Measurements from ENCODE around the gene POFUT1.

The POFUT1 gene

DNA sequence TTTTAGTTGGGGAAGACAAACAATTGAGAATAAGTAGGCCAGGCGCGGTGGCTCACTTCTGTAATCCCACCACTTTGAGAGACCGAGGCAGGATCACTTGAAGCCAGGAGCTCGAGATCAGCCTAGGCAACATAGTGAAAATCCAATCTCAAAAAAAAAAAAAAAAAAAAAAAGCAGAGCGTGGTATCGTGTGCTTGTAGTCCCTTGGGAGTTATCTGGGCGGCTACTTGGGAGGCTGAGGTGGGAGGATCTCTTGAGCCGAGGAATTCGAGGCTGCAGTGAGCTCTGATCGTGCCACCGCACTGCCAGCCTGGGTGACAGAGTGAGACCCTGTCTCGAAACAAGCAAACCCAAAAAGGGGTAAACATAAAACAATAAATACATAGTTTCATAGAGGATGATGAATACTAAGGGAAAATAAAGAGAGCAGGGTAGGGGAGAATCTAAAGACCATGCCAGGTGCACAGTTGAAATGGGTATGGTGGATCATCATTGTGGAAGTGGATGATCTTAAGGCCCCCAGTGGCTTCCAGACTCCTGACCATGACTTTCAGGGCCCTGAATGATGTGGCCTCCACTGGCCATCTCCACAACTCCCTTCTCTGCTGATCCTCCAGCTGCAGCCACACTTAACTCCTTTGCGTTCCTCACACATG, 947 bp downstream of the POFUT1 start:
- H3K9me3 Mint-ChIP-seq, result no peaks in the 10 kb centered on the region
- no peak for DNase-seq
- H3K4me3 Mint-ChIP-seq, result peak overlapping the region; percentile 94
- H3K36me3 Mint-ChIP-seq (ENCODE audit: low read depth), result peaks cover 90% of the 10 kb centered on the region
- no peaks in the 10 kb centered on the region for H3K27me3 Mint-ChIP-seq
- H3K4me1 Mint-ChIP-seq (ENCODE audit: low read depth), result peaks cover 64% of the 10 kb centered on the region
- H3K27ac Mint-ChIP-seq, result peak overlapping the region; percentile 93

GRCh38 chr20:32209850-32210605, 2.3 kb downstream of the POFUT1 start:
- peak overlapping the region; percentile 94 for H3K4me3 Mint-ChIP-seq
- H3K9me3 Mint-ChIP-seq, result no peaks in the 10 kb centered on the region
- no peaks in the 10 kb centered on the region for H3K27me3 Mint-ChIP-seq
- H3K4me1 Mint-ChIP-seq (ENCODE audit: low read depth), result peaks cover 60% of the 10 kb centered on the region
- peak overlapping the region; percentile 93 for H3K27ac Mint-ChIP-seq
- peaks cover 91% of the 10 kb centered on the region for H3K36me3 Mint-ChIP-seq (ENCODE audit: low read depth)
- DNase-seq, result no peak

GRCh38 chr20:32213870-32214269, 6.2 kb downstream of the POFUT1 start:
- no peak for DNase-seq
- Mint-ChIP-seq H3K4me1 (ENCODE audit: low read depth) (peaks cover 51% of the 10 kb centered on the region), H3K27ac (no peak overlapping the region), H3K4me3 (no peak overlapping the region), H3K9me3 (no peaks in the 10 kb centered on the region), H3K36me3 (ENCODE audit: low read depth) (peaks cover 96% of the 10 kb centered on the region), H3K27me3 (no peaks in the 10 kb centered on the region)

DNA sequence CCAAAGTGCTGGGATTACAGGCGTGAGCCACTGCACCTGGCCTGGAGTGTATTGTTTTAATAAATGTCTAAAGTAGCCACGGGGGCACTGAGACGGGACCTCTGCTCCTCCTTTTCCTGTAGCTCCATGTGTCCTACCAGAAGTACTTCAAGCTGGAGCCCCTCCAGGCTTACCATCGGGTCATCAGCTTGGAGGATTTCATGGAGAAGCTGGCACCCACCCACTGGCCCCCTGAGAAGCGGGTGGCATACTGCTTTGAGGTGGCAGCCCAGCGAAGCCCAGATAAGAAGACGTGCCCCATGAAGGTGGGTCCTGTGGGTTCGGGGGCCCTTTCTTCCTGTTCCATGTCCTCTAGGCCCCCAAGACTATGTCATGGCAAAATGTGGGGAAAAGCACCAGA, 7.5 kb downstream of the POFUT1 start:
- H3K27ac Mint-ChIP-seq, result peak overlapping the region; percentile 24
- no peak for DNase-seq
- no peaks in the 10 kb centered on the region for H3K27me3 Mint-ChIP-seq
- H3K36me3 Mint-ChIP-seq (ENCODE audit: low read depth), result peaks cover 95% of the 10 kb centered on the region
- peaks cover 41% of the 10 kb centered on the region for H3K4me1 Mint-ChIP-seq (ENCODE audit: low read depth)
- no peaks in the 10 kb centered on the region for H3K9me3 Mint-ChIP-seq
- H3K4me3 Mint-ChIP-seq, result no peak overlapping the region

DNA sequence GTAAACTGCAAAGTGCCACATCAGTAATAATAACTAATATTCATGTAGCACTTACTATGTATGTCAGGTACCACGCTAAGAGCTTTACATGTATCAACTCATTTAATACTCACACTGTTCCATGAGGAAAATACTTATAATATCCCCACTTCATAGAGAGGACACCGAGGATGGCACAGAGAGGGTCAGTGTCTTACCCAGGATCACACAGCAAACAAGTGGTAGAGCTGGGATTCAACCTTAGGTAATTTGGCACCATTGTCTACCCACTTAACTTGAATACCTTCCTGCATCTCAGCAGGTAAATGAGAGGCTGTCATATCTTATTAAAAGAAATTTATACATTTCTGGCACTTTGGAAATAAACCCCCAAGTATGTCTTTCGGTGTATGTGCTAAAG, 8.0 kb downstream of the POFUT1 start:
- peaks cover 93% of the 10 kb centered on the region for H3K36me3 Mint-ChIP-seq (ENCODE audit: low read depth)
- no peak overlapping the region for H3K4me3 Mint-ChIP-seq
- no peaks in the 10 kb centered on the region for H3K27me3 Mint-ChIP-seq
- DNase-seq, result no peak
- no peaks in the 10 kb centered on the region for H3K9me3 Mint-ChIP-seq
- H3K4me1 Mint-ChIP-seq (ENCODE audit: low read depth), result peaks cover 35% of the 10 kb centered on the region
- peak overlapping the region; percentile 5 for H3K27ac Mint-ChIP-seq

GRCh38 chr20:32216179-32217142, 8.8 kb downstream of the POFUT1 start:
- Mint-ChIP-seq H3K4me3 (no peak overlapping the region), H3K36me3 (ENCODE audit: low read depth) (peaks cover 93% of the 10 kb centered on the region), H3K27me3 (no peaks in the 10 kb centered on the region), H3K4me1 (ENCODE audit: low read depth) (peaks cover 30% of the 10 kb centered on the region), H3K27ac (peak overlapping the region; percentile 5), H3K9me3 (no peaks in the 10 kb centered on the region)
- DNase-seq, result no peak

GRCh38 chr20:32218156-32218900, 10.6 kb downstream of the POFUT1 start:
- Mint-ChIP-seq H3K27me3 (no peaks in the 10 kb centered on the region), H3K4me1 (ENCODE audit: low read depth) (peaks cover 17% of the 10 kb centered on the region), H3K9me3 (no peaks in the 10 kb centered on the region), H3K4me3 (no peak overlapping the region), H3K36me3 (ENCODE audit: low read depth) (peaks cover 96% of the 10 kb centered on the region), H3K27ac (peak overlapping the region; percentile 65)
- no peak for DNase-seq

DNA sequence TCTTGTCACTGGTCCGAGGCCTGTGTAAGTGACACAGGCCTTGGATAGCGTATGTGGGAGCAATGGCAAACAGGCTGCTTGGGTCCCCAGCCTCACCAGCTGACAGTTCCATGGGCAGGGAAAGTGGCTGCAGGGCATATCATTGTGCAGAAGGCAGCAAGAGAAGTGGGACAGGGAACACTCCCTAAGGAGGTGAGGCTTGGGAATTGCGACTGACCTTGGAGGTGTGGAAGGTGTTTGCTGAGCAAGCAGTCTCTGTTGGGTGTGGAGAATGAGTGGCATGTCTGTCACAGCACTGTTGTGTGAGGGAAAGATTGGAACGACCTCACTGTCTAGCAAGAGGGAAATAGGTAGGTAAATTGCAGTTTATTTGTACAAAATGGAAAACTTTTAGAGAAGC, 16.8 kb downstream of the POFUT1 start:
- no peak overlapping the region for H3K27ac Mint-ChIP-seq

GRCh38 chr20:32226391-32226790, 18.7 kb downstream of the POFUT1 start:
- no peak for DNase-seq
- no peaks in the 10 kb centered on the region for H3K27me3 Mint-ChIP-seq
- H3K9me3 Mint-ChIP-seq, result no peaks in the 10 kb centered on the region
- no peak overlapping the region for H3K4me3 Mint-ChIP-seq
- peaks cover 14% of the 10 kb centered on the region for H3K4me1 Mint-ChIP-seq (ENCODE audit: low read depth)
- peak overlapping the region; percentile 69 for H3K27ac Mint-ChIP-seq
- peaks cover 96% of the 10 kb centered on the region for H3K36me3 Mint-ChIP-seq (ENCODE audit: low read depth)

More for the DNA sequence above, 16.8 kb downstream of the POFUT1 start:
- Mint-ChIP-seq H3K9me3 (no peaks in the 10 kb centered on the region), H3K27me3 (no peaks in the 10 kb centered on the region), H3K4me1 (ENCODE audit: low read depth) (peaks cover 8% of the 10 kb centered on the region), H3K36me3 (ENCODE audit: low read depth) (peaks cover 94% of the 10 kb centered on the region), H3K4me3 (no peak overlapping the region)
- no peak for DNase-seq

DNA sequence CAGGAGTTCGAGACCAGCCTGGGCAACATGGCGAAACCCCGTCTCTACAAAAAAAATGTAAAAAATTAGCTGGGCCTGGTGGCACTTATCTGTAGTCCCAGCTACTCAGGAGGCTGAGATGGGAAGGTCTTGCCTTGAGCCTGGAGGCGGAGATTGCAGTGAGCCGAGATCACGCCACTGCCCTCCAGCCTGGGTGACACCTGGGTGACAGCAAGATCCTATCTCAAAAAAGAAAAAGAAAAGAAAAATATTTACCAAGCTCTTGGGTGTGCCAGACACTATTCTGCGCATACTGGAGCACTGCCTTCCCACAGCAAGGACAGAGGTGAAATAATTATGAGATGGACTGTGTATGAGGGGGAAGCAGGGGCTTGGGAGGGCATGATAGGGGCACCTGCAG, 19.6 kb downstream of the POFUT1 start:
- H3K9me3 Mint-ChIP-seq, result no peaks in the 10 kb centered on the region
- H3K4me3 Mint-ChIP-seq, result no peak overlapping the region
- peak overlapping the region; percentile 69 for H3K27ac Mint-ChIP-seq
- H3K27me3 Mint-ChIP-seq, result no peaks in the 10 kb centered on the region
- DNase-seq, result no peak
- peaks cover 96% of the 10 kb centered on the region for H3K36me3 Mint-ChIP-seq (ENCODE audit: low read depth)
- peaks cover 23% of the 10 kb centered on the region for H3K4me1 Mint-ChIP-seq (ENCODE audit: low read depth)

- DNase-seq, result no peak
- no peaks in the 10 kb centered on the region for H3K27me3 Mint-ChIP-seq
- peak overlapping the region; percentile 87 for H3K27ac Mint-ChIP-seq
- H3K36me3 Mint-ChIP-seq (ENCODE audit: low read depth), result peaks cover 96% of the 10 kb centered on the region
- no peaks in the 10 kb centered on the region for H3K9me3 Mint-ChIP-seq
- no peak overlapping the region for H3K4me3 Mint-ChIP-seq
- peaks cover 30% of the 10 kb centered on the region for H3K4me1 Mint-ChIP-seq (ENCODE audit: low read depth)
Measured at GRCh38 chr20:32227744-32228688, 20.3 kb downstream of the POFUT1 start.

- H3K27me3 Mint-ChIP-seq, result no peaks in the 10 kb centered on the region
- no peak overlapping the region for H3K4me3 Mint-ChIP-seq
- no peaks in the 10 kb centered on the region for H3K9me3 Mint-ChIP-seq
- peak overlapping the region; percentile 83 for H3K27ac Mint-ChIP-seq
- DNase-seq, result no peak
- peaks cover 96% of the 10 kb centered on the region for H3K36me3 Mint-ChIP-seq (ENCODE audit: low read depth)
- peaks cover 40% of the 10 kb centered on the region for H3K4me1 Mint-ChIP-seq (ENCODE audit: low read depth)
Measured at GRCh38 chr20:32229251-32229747, 21.6 kb downstream of the POFUT1 start.

GRCh38 chr20:32230707-32231106, 23.0 kb downstream of the POFUT1 start:
- H3K4me1 Mint-ChIP-seq (ENCODE audit: low read depth), result peaks cover 43% of the 10 kb centered on the region
- no peak for DNase-seq
- H3K9me3 Mint-ChIP-seq, result no peaks in the 10 kb centered on the region
- peaks cover 99% of the 10 kb centered on the region for H3K36me3 Mint-ChIP-seq (ENCODE audit: low read depth)
- no peaks in the 10 kb centered on the region for H3K27me3 Mint-ChIP-seq
- peak overlapping the region; percentile 97 for H3K27ac Mint-ChIP-seq
- H3K4me3 Mint-ChIP-seq, result no peak overlapping the region
